MM.1S (cell line): ENCODE data around the gene CCDC192.

Source experiments
- CTCF ChIP-seq: fragments of 300-600 bp; sonication (generic); IDR thresholded peaks from 2 replicates; pipeline ENCODE4 v1.5.1; 2016; ENCODE audit warnings: antibody characterized with exemption, low read length, mixed read lengths
- EZH2phosphoT487 ChIP-seq: fragments of 300-600 bp; sonication (generic); IDR thresholded peaks from 2 replicates; pipeline ENCODE4 v1.6.1; 2018; ENCODE audit warnings: antibody characterized with exemption, low read length

- TF ChIP-seq CTCF (no peak), EZH2phosphoT487 (no peak)
Observed at GRCh38 chr5:127894461-127894860, 191.3 kb downstream of the CCDC192 start.
